Hepatocyte (in vitro differentiated cells): ENCODE data around the gene ERC2. TPM values are rescaled to one million over a fixed set of nuclear protein-coding genes. Genes with fewer than 3 reads are reported as not detected.

Experiments used
- DNase-seq: peaks from one replicate; pipeline ENCODE4 v3.0.0-alpha.2; 2016; ENCODE audit warnings: low spot score
- H2AFZ ChIP-seq: fragments of 200-600 bp; sonication (generic); 2 replicates; pipeline ENCODE4 v1.6.0; 2016; ENCODE audit warnings: antibody characterized with exemption, mild to moderate bottlenecking
- H3K27ac ChIP-seq: fragments of 200-600 bp; sonication (generic); 2 replicates; pipeline ENCODE4 v1.5.1; 2016; ENCODE audit warnings: mild to moderate bottlenecking
- H3K27me3 ChIP-seq: fragments of 200-600 bp; sonication (generic); 2 replicates; pipeline ENCODE4 v1.6.1; 2016
- H3K36me3 ChIP-seq: fragments of 200-600 bp; sonication (generic); replicated peaks from 2 replicates; pipeline ENCODE4 v1.5.1; 2016; ENCODE audit warnings: low read depth; ENCODE audit not compliant: insufficient read depth
- H3K4me1 ChIP-seq: fragments of 200-600 bp; sonication (generic); 2 replicates; pipeline ENCODE4 v1.5.1; 2016; ENCODE audit warnings: mild to moderate bottlenecking, moderate library complexity; ENCODE audit not compliant: insufficient read depth
- H3K4me2 ChIP-seq: fragments of 200-600 bp; sonication (generic); 2 replicates; pipeline ENCODE4 v1.6.0; 2016
- H3K4me3 ChIP-seq: fragments of 200-600 bp; sonication (generic); 2 replicates; pipeline ENCODE4 v1.5.1; 2016; ENCODE audit warnings: mild to moderate bottlenecking
- H3K79me2 ChIP-seq: fragments of 200-600 bp; sonication (generic); 2 replicates; pipeline ENCODE4 v1.6.0; 2017; ENCODE audit warnings: mild to moderate bottlenecking
- H3K9me2 ChIP-seq: fragments of 200-600 bp; sonication (generic); replicated peaks from 2 replicates; pipeline ENCODE4 v1.6.0; 2017; ENCODE audit warnings: mild to moderate bottlenecking; ENCODE audit not compliant: insufficient read depth
- H3K9me3 ChIP-seq: fragments of 200-600 bp; sonication (generic); 2 replicates; pipeline ENCODE4 v1.5.1; 2016; ENCODE audit warnings: low read depth, mild to moderate bottlenecking
- H4K20me1 ChIP-seq: fragments of 200-600 bp; sonication (generic); 2 replicates; pipeline ENCODE4 v1.6.0; 2016; ENCODE audit warnings: mild to moderate bottlenecking; ENCODE audit not compliant: insufficient read depth, poor library complexity, severe bottlenecking
- EZH2 ChIP-seq: fragments of 200-600 bp; sonication (generic); IDR thresholded peaks from 2 replicates; pipeline ENCODE4 v1.6.1; 2016; ENCODE audit warnings: antibody characterized with exemption, mild to moderate bottlenecking, borderline replicate concordance
- EZH2phosphoT487 ChIP-seq: fragments of 200-600 bp; sonication (generic); IDR thresholded peaks from one replicate; pipeline ENCODE4 v1.6.1; 2018; ENCODE audit warnings: antibody characterized with exemption, mild to moderate bottlenecking, low read depth, moderate library complexity; ENCODE audit not compliant: unreplicated experiment, severe bottlenecking
- WGBS: methylation state at CpG from one replicate; pipeline ENCODE4 v1.1.6; 2016; ENCODE audit warnings: low lambda C conversion rate; ENCODE audit errors: missing lambda C conversion rate; 5-methylcytosine and 5-hydroxymethylcytosine counted together
- polyA plus RNA-seq: library from polyadenylated mRNA; unstranded; fragments of >200 nt; fragmentation: Nextera tagmentation; extraction: Ambion mirVana; gene quantifications from 2 replicates; pipeline ENCODE4 v1.2.1, GENCODE V29; 2016
- total RNA-seq: library from RNA; depleted of rRNA; stranded (reverse); fragments of >200 nt; gene quantifications from 2 replicates; pipeline ENCODE4 v1.2.3, GENCODE V29; 2014
- TF ChIP-seq, protein P1 (sequence below): fragments of 200-600 bp; sonication (generic); IDR thresholded peaks from 2 replicates; pipeline ENCODE4 v1.5.1; 2016; ENCODE audit warnings: antibody characterized with exemption, mild to moderate bottlenecking; ENCODE audit not compliant: poor library complexity

ERC2 gene
- total and polyA plus RNA-seq, 2 experiments from 2014 or later, result 1.2 to 5.3 TPM

DNA sequence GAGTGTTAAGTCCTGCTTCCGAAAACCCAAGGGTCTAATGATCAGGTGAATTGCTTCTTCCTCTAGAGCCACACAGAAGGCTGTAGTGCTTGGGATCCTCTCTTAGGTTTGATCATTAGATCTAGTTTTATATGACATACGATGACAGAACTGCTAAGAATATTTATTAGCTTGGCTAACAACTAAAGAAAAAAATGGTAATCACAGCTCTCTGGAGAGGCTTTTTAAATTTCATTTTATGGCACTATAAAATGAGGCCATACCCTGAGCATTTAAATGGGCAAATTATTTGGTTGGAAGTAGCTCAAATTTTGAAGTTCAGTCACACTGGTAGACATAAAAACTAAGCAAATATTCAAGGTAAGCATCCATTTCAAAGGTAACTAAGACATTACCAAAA is 498.6 kb downstream of the ERC2 start:
- no peaks in the 10 kb centered on the region for H4K20me1 ChIP-seq
- H3K27ac ChIP-seq, result no peak overlapping the region
- H3K9me3 ChIP-seq, result no peaks in the 10 kb centered on the region
- H3K4me2 ChIP-seq, result no peak overlapping the region
- no peaks in the 10 kb centered on the region for H3K79me2 ChIP-seq
- WGBS, result 78% methylated on average over 2 of the region's 2 CpGs
- no peak for DNase-seq
- no peaks in the 10 kb centered on the region for H3K9me2 ChIP-seq
- TF ChIP-seq EZH2, result no peak
- TF ChIP-seq, protein P1, sequence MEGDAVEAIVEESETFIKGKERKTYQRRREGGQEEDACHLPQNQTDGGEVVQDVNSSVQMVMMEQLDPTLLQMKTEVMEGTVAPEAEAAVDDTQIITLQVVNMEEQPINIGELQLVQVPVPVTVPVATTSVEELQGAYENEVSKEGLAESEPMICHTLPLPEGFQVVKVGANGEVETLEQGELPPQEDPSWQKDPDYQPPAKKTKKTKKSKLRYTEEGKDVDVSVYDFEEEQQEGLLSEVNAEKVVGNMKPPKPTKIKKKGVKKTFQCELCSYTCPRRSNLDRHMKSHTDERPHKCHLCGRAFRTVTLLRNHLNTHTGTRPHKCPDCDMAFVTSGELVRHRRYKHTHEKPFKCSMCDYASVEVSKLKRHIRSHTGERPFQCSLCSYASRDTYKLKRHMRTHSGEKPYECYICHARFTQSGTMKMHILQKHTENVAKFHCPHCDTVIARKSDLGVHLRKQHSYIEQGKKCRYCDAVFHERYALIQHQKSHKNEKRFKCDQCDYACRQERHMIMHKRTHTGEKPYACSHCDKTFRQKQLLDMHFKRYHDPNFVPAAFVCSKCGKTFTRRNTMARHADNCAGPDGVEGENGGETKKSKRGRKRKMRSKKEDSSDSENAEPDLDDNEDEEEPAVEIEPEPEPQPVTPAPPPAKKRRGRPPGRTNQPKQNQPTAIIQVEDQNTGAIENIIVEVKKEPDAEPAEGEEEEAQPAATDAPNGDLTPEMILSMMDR, result no peak
- H3K4me1 ChIP-seq, result no peaks in the 10 kb centered on the region
- no peak overlapping the region for H3K4me3 ChIP-seq
- H3K27me3 ChIP-seq, result no peaks in the 10 kb centered on the region
- no peak overlapping the region for H2AFZ ChIP-seq
- no peaks in the 10 kb centered on the region for H3K36me3 ChIP-seq

DNA sequence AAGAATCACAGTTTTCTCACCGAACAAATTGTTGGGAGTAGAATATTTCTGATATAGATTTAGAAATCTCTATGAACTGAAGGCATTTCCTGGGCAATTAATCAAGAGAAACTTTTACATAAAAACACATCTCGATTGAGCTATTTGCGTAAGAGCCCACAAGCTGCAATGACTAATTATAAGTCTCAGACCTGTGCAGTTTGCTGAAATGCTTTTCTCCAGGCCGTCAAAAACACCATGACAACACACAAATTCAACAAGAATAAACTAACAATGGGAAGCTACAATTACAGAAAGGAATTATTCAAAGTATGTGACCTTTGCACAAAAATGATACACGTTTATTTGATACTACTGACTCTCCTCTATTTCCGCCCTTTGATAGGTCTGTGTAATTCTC is 499.9 kb downstream of the ERC2 start:
- Histone ChIP-seq H3K27ac (no peak overlapping the region), H3K36me3 (no peaks in the 10 kb centered on the region), H3K9me2 (no peaks in the 10 kb centered on the region), H4K20me1 (no peaks in the 10 kb centered on the region), H3K4me2 (no peak overlapping the region), H3K9me3 (no peaks in the 10 kb centered on the region), H3K27me3 (no peaks in the 10 kb centered on the region), H3K4me1 (no peaks in the 10 kb centered on the region), H3K79me2 (no peaks in the 10 kb centered on the region), H3K4me3 (no peak overlapping the region), H2AFZ (no peak overlapping the region)
- WGBS, result 73% methylated on average over 6 of the region's 6 CpGs
- DNase-seq, result no peak
- TF ChIP-seq EZH2, result no peak
- TF ChIP-seq, protein P1, result no peak
- no peak for TF ChIP-seq EZH2phosphoT487

DNA sequence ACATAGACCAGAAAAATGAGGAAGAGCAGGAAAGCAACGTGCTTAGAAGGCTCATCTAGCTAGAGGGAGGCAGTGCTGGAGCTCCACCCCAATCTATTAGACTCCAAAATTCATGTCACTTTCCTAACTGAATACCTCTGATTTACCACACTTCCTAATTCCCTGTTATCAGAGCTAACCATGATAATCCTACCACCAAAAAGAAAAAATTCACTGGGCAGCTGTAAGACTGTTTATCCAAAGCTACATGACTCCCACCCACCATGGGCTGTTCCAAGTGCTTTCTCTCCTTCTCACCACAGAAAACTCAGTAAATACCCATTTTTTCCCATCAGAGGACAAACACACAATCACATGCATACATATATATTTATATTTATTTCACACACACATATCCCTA is 501.7 kb downstream of the ERC2 start:
- Histone ChIP-seq H3K4me3 (no peak overlapping the region), H3K4me1 (no peaks in the 10 kb centered on the region), H3K9me2 (no peaks in the 10 kb centered on the region), H3K79me2 (no peaks in the 10 kb centered on the region), H3K27ac (no peak overlapping the region), H4K20me1 (no peaks in the 10 kb centered on the region), H3K4me2 (no peak overlapping the region), H3K9me3 (no peaks in the 10 kb centered on the region), H3K27me3 (no peaks in the 10 kb centered on the region), H3K36me3 (no peaks in the 10 kb centered on the region), H2AFZ (no peak overlapping the region)
- WGBS, result 75% methylated on average over 1 of the region's 1 CpG
- DNase-seq, result no peak
- TF ChIP-seq EZH2phosphoT487 (no peak), EZH2 (no peak)
- TF ChIP-seq, protein P1, result no peak

DNA sequence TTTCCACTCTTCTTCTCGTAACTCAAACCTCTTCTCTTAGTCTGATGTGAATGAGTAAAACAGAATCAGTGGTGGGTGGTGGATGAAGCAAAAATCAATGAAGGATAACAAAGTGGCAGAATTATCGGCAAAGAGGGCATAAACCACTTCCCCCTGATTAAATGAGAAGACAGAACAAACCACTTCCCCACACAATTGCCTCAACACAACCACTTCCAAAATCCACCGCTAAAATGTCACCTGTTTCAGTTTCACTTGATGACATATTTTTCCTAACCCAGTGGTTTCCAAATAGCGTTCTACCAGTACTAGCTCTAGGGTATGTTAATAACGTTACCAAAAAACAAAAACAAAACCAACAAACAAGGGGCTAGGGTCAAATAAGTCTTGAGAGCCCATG is 502.5 kb downstream of the ERC2 start:
- Histone ChIP-seq H3K27me3 (no peaks in the 10 kb centered on the region), H3K27ac (no peak overlapping the region), H3K9me2 (no peaks in the 10 kb centered on the region), H3K79me2 (no peaks in the 10 kb centered on the region), H3K4me2 (no peak overlapping the region), H4K20me1 (no peaks in the 10 kb centered on the region), H3K36me3 (no peaks in the 10 kb centered on the region), H3K4me3 (no peak overlapping the region), H3K9me3 (no peaks in the 10 kb centered on the region), H2AFZ (no peak overlapping the region), H3K4me1 (no peaks in the 10 kb centered on the region)
- TF ChIP-seq, protein P1, result no peak
- TF ChIP-seq EZH2 (no peak), EZH2phosphoT487 (no peak)
- 95% methylated on average over 5 of the region's 5 CpGs for WGBS
- no peak for DNase-seq
